ENCODE measurements around the gene LRP1B. TPM values are rescaled to one million over a fixed set of nuclear protein-coding genes. Genes with fewer than 3 reads are reported as not detected.

LRP1B gene
- total and polyA plus RNA-seq, 2 of the 8 experiments (the other 6 are each of a cell fraction or from before 2014, with no cell fraction given): 0.03 TPM; not detected in 1

GRCh38 chr2:141035846-141036420 lies 1094.9 kb downstream of the LRP1B start:
- no peaks in the 10 kb centered on the region for H3K79me1 ChIP-seq (ENCODE audit: low read depth, low read length)
- H4K91ac ChIP-seq (replicated peaks; ENCODE audit: insufficient read length, low read length): no peak overlapping the region
- CTCF ChIA-PET (ENCODE audit: partially characterized antibody): interaction anchor here (0.5 to 1.0 kb wide), 2 partner anchors 79 to 90 kb away, joined by 3 to 4 read pairs; no protein-coding TSS in a partner anchor
- H3K4me1 ChIP-seq (replicated peaks in 1 of 4; ENCODE audit: control insufficient read depth in 3 of 4, insufficient read depth in 4 of 4, low read length in 3 of 4): no peaks in the 10 kb centered on the region; a peak in 1 of 7 replicates
- no peaks in the 10 kb centered on the region for H3K36me3 ChIP-seq (ENCODE audit: control insufficient read depth in 2 of 4, insufficient read depth in 4 of 4, low read length in 3 of 4)
- no peak overlapping the region for H3K18ac ChIP-seq (ENCODE audit: extremely low read depth, low read length)
- no peak overlapping the region for H3K4me3 ChIP-seq (ENCODE audit: extremely low read depth in 1 of 4, insufficient read depth in 2 of 4, low read depth in 3 of 4, low read length in 4 of 4)
- H3K4ac ChIP-seq (replicated peaks; ENCODE audit: insufficient read length, low read depth, low read length): no peak overlapping the region
- H3K56ac ChIP-seq (replicated peaks; ENCODE audit: insufficient read length, low read depth, low read length): no peak overlapping the region
- no peak overlapping the region for H4K5ac ChIP-seq (ENCODE audit: insufficient read length, low read depth, low read length)
- no peak overlapping the region for H3K27ac ChIP-seq (ENCODE audit: low read depth, low read length)
- no peaks in the 10 kb centered on the region for H4K20me1 ChIP-seq (replicated peaks in 1 of 2; ENCODE audit: control insufficient read depth in 1 of 2, insufficient read depth in 2 of 2, low read length in 2 of 2)
- no peak overlapping the region for H4K8ac ChIP-seq (ENCODE audit: extremely low read depth, insufficient read depth, low read length)
- H3K14ac ChIP-seq (ENCODE audit: insufficient read length): no peak overlapping the region
- no peak for DNase-seq (ENCODE audit: low read depth in 1 of 2, low spot score in 2 of 2)
- WGBS, 2 experiments (ENCODE audit: extremely low coverage in 1 of 2, insufficient coverage in 1 of 2, insufficient read length in 1 of 2, insufficient replicate concordance in 2 of 2, low coverage in 1 of 2, low lambda C conversion rate in 2 of 2, missing lambda C conversion rate in 1 of 2): 87% methylated on average over 4 of the region's 4 CpGs; no CpG with 5 or more reads in 1 of the 2 experiments
- H3K23ac ChIP-seq (ENCODE audit: insufficient read length): no peak overlapping the region
- no peak overlapping the region for H3K4me2 ChIP-seq (ENCODE audit: insufficient read depth in 1 of 2, low read depth in 2 of 2, low read length in 2 of 2)
- POLR2A ChIA-PET (ENCODE audit: partially characterized antibody): no interaction called here
- H2BK15ac ChIP-seq (ENCODE audit: low read length): no peak overlapping the region
- H3K23me2 ChIP-seq (ENCODE audit: low read depth, low read length): peaks cover 3% of the 10 kb centered on the region; the same call in 1 of the 2 replicates
- H2AK5ac ChIP-seq (ENCODE audit: low read depth, low read length): no peak overlapping the region
- no peak overlapping the region for H2BK5ac ChIP-seq (ENCODE audit: low read depth, low read length)
- no peaks in the 10 kb centered on the region for H3K79me2 ChIP-seq (ENCODE audit: control insufficient read depth in 1 of 2, insufficient read depth in 2 of 2, low read length in 2 of 2)
- H3K9me3 ChIP-seq (ENCODE audit: insufficient read depth in 2 of 2, low read depth in 1 of 2, low read length in 1 of 2): no peaks in the 10 kb centered on the region
- no peak overlapping the region for H2BK20ac ChIP-seq (ENCODE audit: low read length)
- H2BK120ac ChIP-seq (replicated peaks; ENCODE audit: low read depth, low read length): no peak overlapping the region
- H2AFZ ChIP-seq (ENCODE audit: low read length): peak overlapping the region; percentile 96; the same call in 1 of the 2 replicates
- H3K9ac ChIP-seq (replicated peaks in 1 of 4; ENCODE audit: extremely low read depth in 1 of 4, low read depth in 3 of 4, low read length in 3 of 4): no peak overlapping the region
- no peaks in the 10 kb centered on the region for H3K27me3 ChIP-seq (replicated peaks in 1 of 4; ENCODE audit: control insufficient read depth in 3 of 4, extremely low read depth in 1 of 4, insufficient read depth in 3 of 4, low read length in 3 of 4)
- H2BK12ac ChIP-seq (ENCODE audit: low read depth, low read length): no peak overlapping the region
- FAIRE-seq: no peak
- TF ChIP-seq POLR2A (IDR thresholded peaks at IDR 0.05; ENCODE audit: control extremely low read depth in 1 of 2, low read depth in 2 of 2, low read length in 2 of 2) (no peak), CEBPB (IDR thresholded peaks at IDR 0.05; ENCODE audit: low read depth, low read length) (no peak)

Data from H1 (cell line).